ENCODE measurements around the gene SLC2A2.
"Not testable (repeated sequence)": the region's sequence is repeated elsewhere in the genome, so short reads cannot be mapped to it uniquely, and the experiment has no call there.

The SLC2A2 gene

DNA sequence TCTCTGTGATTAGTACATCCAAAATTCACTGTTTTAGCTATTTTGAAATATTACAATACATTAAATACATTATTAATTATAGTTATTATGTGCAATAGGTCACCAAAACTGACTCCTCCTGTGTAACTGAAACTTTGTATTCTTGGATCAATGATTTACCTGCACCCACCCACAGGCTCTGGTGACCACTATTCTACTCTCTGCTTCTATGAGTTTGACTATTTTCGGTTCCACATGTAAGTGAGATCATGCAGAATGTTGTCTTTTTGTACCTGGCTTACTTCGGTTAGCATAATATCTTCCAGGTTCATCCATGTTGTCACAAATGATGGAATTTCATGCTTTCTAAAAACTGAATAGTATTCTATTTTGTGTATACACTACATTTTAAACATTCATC lies 43.8 kb downstream of the SLC2A2 start:
- no peak for DNase-seq

DNA sequence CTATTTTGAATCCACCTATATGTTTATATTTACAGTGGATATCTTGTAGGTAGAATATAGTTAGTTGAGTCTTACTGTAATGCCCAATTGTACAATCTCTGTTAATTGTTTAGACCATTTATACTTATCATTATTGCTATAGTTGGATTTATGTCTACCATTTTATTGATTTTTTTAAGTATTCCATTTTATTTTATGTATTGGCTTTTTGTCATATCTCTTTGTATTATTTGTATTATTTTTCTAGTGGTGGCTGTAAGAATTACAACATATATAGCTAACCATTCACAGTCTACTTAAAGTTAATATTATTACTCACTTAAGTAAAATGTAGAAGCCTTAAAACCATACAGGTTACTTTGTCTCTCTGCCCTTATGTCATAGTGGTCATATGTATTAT lies 46.1 kb downstream of the SLC2A2 start:
- no peak for DNase-seq

GRCh38 chr3:170977949-170978745 lies 48.4 kb downstream of the SLC2A2 start:
- no peak for DNase-seq

DNA sequence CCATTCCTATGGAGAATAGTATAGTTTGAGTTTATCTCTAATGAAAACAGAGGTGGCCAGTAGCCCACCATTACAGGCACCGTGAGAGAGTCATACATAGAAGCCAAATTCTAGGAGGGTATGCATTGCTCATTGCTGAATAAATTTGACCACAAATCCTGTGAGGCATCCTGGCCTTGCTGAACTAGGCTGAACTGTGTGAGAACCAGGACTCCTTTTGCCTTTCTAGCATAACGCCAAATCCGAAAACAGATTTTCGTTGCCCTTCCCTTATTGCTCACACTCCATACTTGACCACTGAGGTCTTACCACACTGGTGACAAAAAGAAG lies 50.4 kb downstream of the SLC2A2 start:
- no peak for DNase-seq

- no peak for DNase-seq
Measured at GRCh38 chr3:170975283-170976189, 51.0 kb downstream of the SLC2A2 start.

DNA sequence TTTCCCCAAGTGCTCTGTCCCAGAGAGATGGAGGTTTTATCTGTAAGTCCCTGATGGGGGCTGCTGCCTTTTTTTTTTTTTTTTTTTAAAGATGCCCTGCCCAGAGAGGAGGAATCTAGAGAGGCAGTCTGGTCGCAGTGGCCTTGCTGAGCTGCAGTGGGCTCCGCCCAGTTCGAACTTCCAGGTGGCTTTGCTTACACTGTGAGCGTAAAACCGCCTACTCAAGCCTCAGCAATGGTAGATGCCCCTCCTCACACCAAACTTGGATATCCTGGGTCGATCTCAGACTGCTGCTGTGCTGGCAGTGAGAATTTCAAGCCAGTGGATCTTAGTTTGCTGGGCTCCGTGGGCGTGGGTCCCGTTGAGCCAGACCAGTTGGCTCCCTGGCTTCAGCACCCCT lies 51.6 kb downstream of the SLC2A2 start:
- DNase-seq: no peak

- not testable (repeated sequence) for DNase-seq
Measured at GRCh38 chr3:170972917-170973316, 53.6 kb downstream of the SLC2A2 start.

- DNase-seq: no peak
Measured at GRCh38 chr3:170967126-170967525, 59.4 kb downstream of the SLC2A2 start.

GRCh38 chr3:170966495-170966894 lies 60.0 kb downstream of the SLC2A2 start:
- no peak for DNase-seq

- DNase-seq: no peak
Measured at GRCh38 chr3:170962411-170962810, 64.1 kb downstream of the SLC2A2 start.

GRCh38 chr3:170961616-170962400 lies 64.7 kb downstream of the SLC2A2 start:
- DNase-seq: peak; percentile 46 to 51

DNA sequence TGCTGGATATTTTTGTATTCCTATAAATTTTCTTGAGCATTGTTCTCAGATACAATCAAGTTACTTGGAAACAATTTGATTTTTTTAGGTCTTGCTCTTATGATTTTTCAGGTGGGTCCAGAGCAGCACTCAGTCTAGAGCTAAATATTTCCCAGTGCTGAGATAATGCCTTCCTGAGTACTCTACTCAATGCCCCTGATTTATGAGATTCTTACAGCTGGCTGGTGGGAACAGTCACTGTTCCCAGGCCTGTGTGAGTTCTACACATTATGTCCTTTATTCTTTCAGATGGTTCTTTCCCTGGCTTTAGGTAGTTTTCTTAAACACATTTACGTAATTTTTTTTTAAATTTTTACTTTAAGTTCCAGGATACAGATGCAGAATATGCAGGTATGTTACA lies 67.1 kb downstream of the SLC2A2 start:
- DNase-seq: no peak

- no peak for DNase-seq
Measured at GRCh38 chr3:170956647-170957046, 69.9 kb downstream of the SLC2A2 start.

DNA sequence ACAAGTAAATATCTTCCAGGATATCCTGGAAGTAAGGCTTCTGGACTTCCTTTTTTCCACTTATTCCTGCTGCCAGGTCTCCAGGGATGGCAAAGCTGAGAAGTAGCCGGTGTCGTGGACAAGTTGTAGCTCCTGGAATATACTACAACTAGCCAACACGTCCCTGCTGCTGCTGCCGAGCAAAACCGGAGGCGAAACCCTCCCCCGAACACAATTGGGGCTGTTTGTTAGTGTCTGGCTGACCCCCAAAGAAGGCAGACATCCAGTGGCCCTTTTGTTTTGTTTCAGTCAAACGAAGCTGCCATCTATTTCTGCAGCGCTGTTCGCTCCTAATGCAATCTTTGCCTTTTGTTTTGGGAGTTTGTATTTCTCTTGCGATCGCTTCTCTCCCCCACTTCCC lies 72.8 kb downstream of the SLC2A2 start:
- no peak for DNase-seq

- DNase-seq: no peak
Measured at GRCh38 chr3:170953229-170953628, 73.3 kb downstream of the SLC2A2 start.

- DNase-seq: no peak
Measured at GRCh38 chr3:170949211-170949610, 77.3 kb downstream of the SLC2A2 start.

DNA sequence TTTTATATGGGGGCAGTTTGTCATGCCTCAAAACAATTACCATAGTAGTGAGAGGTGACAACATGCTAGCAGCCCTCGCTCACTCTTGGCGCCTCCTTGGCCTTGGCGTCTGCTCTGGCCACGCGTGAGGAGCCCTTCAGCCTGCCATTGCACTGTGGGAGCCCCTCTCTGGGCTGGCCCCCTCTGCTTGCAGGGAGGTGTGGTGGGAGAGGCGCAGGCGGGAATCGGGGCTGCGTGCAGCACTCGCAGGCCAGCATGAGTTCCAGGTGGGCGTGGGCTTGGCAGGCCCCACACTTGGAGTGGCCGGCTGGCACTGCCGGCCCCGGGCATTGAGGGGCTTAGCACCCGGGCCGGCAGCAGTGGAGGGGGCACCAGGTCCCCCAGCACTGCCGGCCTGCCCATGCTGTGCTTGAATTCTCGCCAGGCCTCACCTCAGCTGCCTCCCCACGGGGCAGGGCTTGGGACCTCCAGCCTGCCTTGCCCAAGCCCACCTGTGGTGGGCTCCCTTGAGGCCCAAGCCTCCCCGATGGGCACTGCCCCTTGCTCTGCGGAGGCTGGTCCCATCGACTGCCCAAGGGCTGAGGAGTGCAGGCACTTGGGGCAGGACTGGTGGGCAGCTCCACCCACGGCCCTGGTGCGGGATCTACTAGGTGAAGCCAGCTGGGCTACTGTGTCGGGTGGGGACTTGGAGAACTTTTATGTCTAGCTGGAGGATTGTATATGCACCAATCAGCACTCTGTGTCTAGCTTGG lies 79.3 kb downstream of the SLC2A2 start:
- no peak for DNase-seq
